GM19438 (cell line): ENCODE results near the gene RBM42.
"Not testable (repeated sequence)": the region's sequence is repeated elsewhere in the genome, so short reads cannot be mapped to it uniquely, and the experiment has no call there.

ENCODE experiments used
- ATAC-seq: cut with Tn5 transposase; IDR thresholded peaks from one replicate; pipeline ENCODE4 v1.9.1; 2021; ENCODE audit warnings: low read depth; ENCODE audit not compliant: unreplicated experiment

RBM42 gene

GRCh38 chr19:35628565-35629331 is at the start of gene RBM42:
Gene RBM42, plus strand, starts transcription at chr19:35629036. Its CDS starts 118 bp downstream, at chr19:35629154.
- peak; percentile 94 for ATAC-seq

GRCh38 chr19:35582760-35583159 is 46.1 kb upstream of the RBM42 start:
- no peak for ATAC-seq

- ATAC-seq, result no peak
These were observed 43.0 kb upstream of the RBM42 start, which contains the start of gene PMIS2 for GRCh38 chr19:35585848-35586247. Gene PMIS2, plus strand, starts transcription at chr19:35586173. Its CDS starts 87 bp downstream, at chr19:35586260.

- ATAC-seq, result no peak
These were observed 41.5 kb upstream of the RBM42 start for GRCh38 chr19:35587321-35587720.

GRCh38 chr19:35590875-35591274 is 38.0 kb upstream of the RBM42 start:
- ATAC-seq, result no peak

GRCh38 chr19:35592226-35592625 is 36.6 kb upstream of the RBM42 start:
- ATAC-seq, result no peak

GRCh38 chr19:35595026-35595425 is 33.8 kb upstream of the RBM42 start:
- not testable (repeated sequence) for ATAC-seq

- no peak for ATAC-seq
These were observed 32.9 kb upstream of the RBM42 start for GRCh38 chr19:35595928-35596327.

GRCh38 chr19:35596366-35596999 is 32.4 kb upstream of the RBM42 start:
- ATAC-seq, result no peak

GRCh38 chr19:35601971-35602370 is 26.9 kb upstream of the RBM42 start:
- ATAC-seq, result no peak

GRCh38 chr19:35604436-35604835 is 24.4 kb upstream of the RBM42 start:
- ATAC-seq, result not testable (repeated sequence)

GRCh38 chr19:35607170-35607569 is 21.7 kb upstream of the RBM42 start:
- ATAC-seq, result not testable (repeated sequence)

GRCh38 chr19:35607661-35608060 is 21.2 kb upstream of the RBM42 start:
- ATAC-seq, result no peak

- no peak for ATAC-seq
These were observed 20.6 kb upstream of the RBM42 start for GRCh38 chr19:35608251-35608650.

- ATAC-seq, result no peak
These were observed 18.9 kb upstream of the RBM42 start for GRCh38 chr19:35609851-35610353.

- ATAC-seq, result peak; percentile 5
These were observed 16.6 kb upstream of the RBM42 start for GRCh38 chr19:35612224-35612558.

GRCh38 chr19:35612559-35613321 is 16.1 kb upstream of the RBM42 start, which contains the start of gene HAUS5:
Gene HAUS5, plus strand, starts transcription at chr19:35612735. Its CDS starts 60 bp downstream, at chr19:35612795.
- ATAC-seq, result peak; percentile 64

- ATAC-seq, result no peak
These were observed 15.3 kb upstream of the RBM42 start for GRCh38 chr19:35613574-35613973.

- no peak for ATAC-seq
These were observed 13.8 kb upstream of the RBM42 start for GRCh38 chr19:35615036-35615435.

GRCh38 chr19:35618857-35619256 is 10.0 kb upstream of the RBM42 start:
- ATAC-seq, result no peak
